ENCODE data around the gene ARHGAP10.

The ARHGAP10 gene

DNA sequence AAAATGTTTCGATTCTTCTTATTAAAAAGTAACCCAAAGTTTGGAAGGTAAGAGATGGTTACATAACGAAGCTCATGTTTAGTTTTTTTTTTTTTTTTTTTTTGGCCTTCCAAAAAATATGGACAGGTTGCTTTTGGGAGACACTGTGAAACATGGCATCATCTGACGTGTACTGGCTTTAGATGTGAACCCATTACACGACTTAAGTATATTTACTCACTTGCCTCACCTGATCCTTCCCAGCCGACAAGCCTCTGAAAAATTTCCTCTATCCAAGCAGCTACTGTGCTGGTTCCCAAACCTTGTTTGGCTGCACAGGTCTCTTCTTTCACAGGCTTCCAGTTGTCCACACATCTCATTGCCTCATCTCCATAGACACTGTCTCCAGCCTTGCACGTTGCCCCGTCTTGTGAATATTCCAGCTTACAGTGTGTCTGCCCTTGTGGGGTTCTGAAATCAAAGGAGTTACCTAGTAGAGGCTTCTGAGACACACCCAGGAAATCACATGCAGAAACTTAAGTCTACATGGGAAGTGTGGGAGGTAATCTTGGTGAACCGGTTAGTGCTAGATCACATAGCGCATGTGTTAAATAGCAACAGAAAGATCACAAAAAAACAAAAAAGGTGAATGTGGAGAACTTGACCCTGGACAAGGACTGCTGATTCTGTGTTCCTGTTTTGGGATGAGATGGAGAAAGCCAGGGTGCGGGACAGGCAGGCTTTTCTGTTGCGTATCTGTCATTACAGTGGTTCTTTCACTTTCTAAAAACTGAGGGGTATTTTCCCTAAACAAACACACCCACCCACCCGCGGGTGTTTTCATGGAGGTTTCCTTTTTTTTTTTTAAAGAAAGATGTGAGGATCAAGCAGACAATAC, 328.6 kb downstream of the ARHGAP10 start:
- peaks cover 49% of the 10 kb centered on the region for H3K79me1 ChIP-seq (replicated peaks; ENCODE audit: low read length, poor library complexity, severe bottlenecking)
- WGBS: 89% methylated on average over 9 of the region's 13 CpGs
- peaks cover 12 to 54% of the 10 kb centered on the region in 2 experiments for H3K36me3 ChIP-seq (ENCODE audit: control insufficient read depth in 1 of 2, insufficient read depth in 2 of 2, low read depth in 1 of 2, low read length in 2 of 2)
- no peak overlapping the region for H3K18ac ChIP-seq (ENCODE audit: low read depth in 1 of 2, low read length in 2 of 2)
- H3K14ac ChIP-seq (ENCODE audit: low read length in 2 of 2): no peak overlapping the region
- H2BK12ac ChIP-seq (ENCODE audit: low read length in 2 of 2): no peak overlapping the region
- no peak overlapping the region for H3K4me3 ChIP-seq (ENCODE audit: insufficient read depth in 1 of 2, low read depth in 1 of 2, low read length in 2 of 2)
- no peak overlapping the region for H2AFZ ChIP-seq (ENCODE audit: low read depth, low read length)
- H3K23ac ChIP-seq (ENCODE audit: low read length in 2 of 2): no peak overlapping the region
- no peak overlapping the region for H2AK5ac ChIP-seq (ENCODE audit: low read length, severe bottlenecking)
- H2BK5ac ChIP-seq (ENCODE audit: low read depth, low read length, poor library complexity, severe bottlenecking): no peak overlapping the region
- H4K8ac ChIP-seq (ENCODE audit: low read length): no peak overlapping the region
- H2BK15ac ChIP-seq (ENCODE audit: low read depth, poor library complexity, severe bottlenecking): no peak overlapping the region
- H3K9me3 ChIP-seq (ENCODE audit: control insufficient read depth, low read length): no peaks in the 10 kb centered on the region
- H3K4me1 ChIP-seq (ENCODE audit: control insufficient read depth, insufficient read depth, low read depth, low read length): peaks cover 12% of the 10 kb centered on the region
- no peak overlapping the region for H3K9ac ChIP-seq (ENCODE audit: low read length)
- no peak for DNase-seq
- no peak overlapping the region for H4K91ac ChIP-seq (ENCODE audit: low read length)
- no peak overlapping the region for H3K4me2 ChIP-seq (ENCODE audit: low read length, poor library complexity, severe bottlenecking)
- H3K4ac ChIP-seq (ENCODE audit: low read depth in 1 of 2, low read length in 2 of 2): no peak overlapping the region
- no peak overlapping the region for H3K27ac ChIP-seq (ENCODE audit: low read length, poor library complexity, severe bottlenecking)
- no peaks in the 10 kb centered on the region for H3K27me3 ChIP-seq (ENCODE audit: control insufficient read depth in 1 of 2, insufficient read depth in 1 of 2, low read length in 2 of 2)
- no peak overlapping the region for H2BK120ac ChIP-seq (ENCODE audit: low read depth, low read length)

DNA sequence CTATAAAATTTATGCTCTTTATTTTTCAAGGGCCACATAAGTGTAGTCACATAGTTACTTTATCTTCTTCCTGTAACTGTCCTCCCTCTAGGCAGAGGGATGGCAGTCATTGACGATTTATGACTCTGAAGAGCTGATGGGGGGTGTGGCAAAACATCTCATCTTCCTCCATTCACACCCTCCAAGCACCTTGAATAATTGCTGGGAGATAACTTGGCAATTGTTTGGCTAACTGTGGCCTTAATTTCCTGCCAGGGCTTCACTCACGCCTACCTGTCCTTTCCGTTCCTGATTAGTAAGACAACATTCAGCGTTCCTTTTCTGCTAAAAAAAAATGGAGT, 329.2 kb downstream of the ARHGAP10 start:
- 5% methylated on average over 2 of the region's 4 CpGs for WGBS

DNA sequence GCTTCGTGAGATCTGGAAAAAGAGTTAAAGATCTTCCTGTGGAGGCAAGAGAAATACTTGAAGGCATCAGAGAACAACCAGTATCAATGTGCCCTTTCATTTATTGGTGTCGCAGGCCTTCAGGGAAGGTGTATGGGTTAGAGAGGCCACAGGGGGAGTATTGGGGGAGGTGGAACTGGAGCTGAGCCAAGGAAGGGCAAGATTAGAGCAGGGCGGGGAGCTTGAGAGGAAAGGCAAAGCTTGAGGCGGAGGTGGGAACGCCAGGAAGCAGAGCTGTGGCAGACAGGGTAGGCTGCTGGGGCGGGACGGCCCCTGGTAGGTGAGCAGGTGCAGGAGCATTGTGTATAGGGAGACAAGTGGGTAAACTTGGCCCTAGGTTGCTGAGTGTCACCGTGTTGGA, 329.9 kb downstream of the ARHGAP10 start:
- H3K4me3 ChIP-seq (ENCODE audit: insufficient read depth in 1 of 2, low read depth in 1 of 2, low read length in 2 of 2): no peak overlapping the region

More for the DNA sequence above, 329.2 kb downstream of the ARHGAP10 start:
- no peak overlapping the region for H2AFZ ChIP-seq (ENCODE audit: low read depth, low read length)
- no peaks in the 10 kb centered on the region for H3K9me3 ChIP-seq (ENCODE audit: control insufficient read depth, low read length)
- no peak for DNase-seq
- no peak overlapping the region for H2BK5ac ChIP-seq (ENCODE audit: low read depth, low read length, poor library complexity, severe bottlenecking)
- no peak overlapping the region for H2AK5ac ChIP-seq (ENCODE audit: low read length, severe bottlenecking)
- H3K4me2 ChIP-seq (ENCODE audit: low read length, poor library complexity, severe bottlenecking): no peak overlapping the region
- no peak overlapping the region for H2BK15ac ChIP-seq (ENCODE audit: low read depth, poor library complexity, severe bottlenecking)
- H3K9ac ChIP-seq (ENCODE audit: low read length): no peak overlapping the region
- H3K4me1 ChIP-seq (ENCODE audit: control insufficient read depth, insufficient read depth, low read depth, low read length): peaks cover 12% of the 10 kb centered on the region
- no peak overlapping the region for H4K8ac ChIP-seq (ENCODE audit: low read length)
- no peak overlapping the region for H3K4ac ChIP-seq (ENCODE audit: low read depth in 1 of 2, low read length in 2 of 2)
- peaks cover 43% of the 10 kb centered on the region for H3K79me1 ChIP-seq (replicated peaks; ENCODE audit: low read length, poor library complexity, severe bottlenecking)
- no peak overlapping the region for H2BK120ac ChIP-seq (ENCODE audit: low read depth, low read length)
- no peak overlapping the region for H3K4me3 ChIP-seq (ENCODE audit: insufficient read depth in 1 of 2, low read depth in 1 of 2, low read length in 2 of 2)
- H3K27ac ChIP-seq (ENCODE audit: low read length, poor library complexity, severe bottlenecking): no peak overlapping the region
- H2BK12ac ChIP-seq (ENCODE audit: low read length in 2 of 2): no peak overlapping the region
- no peak overlapping the region for H3K23ac ChIP-seq (ENCODE audit: low read length in 2 of 2)
- H3K18ac ChIP-seq (ENCODE audit: low read depth in 1 of 2, low read length in 2 of 2): no peak overlapping the region
- H4K91ac ChIP-seq (ENCODE audit: low read length): no peak overlapping the region
- peaks cover 13 to 54% of the 10 kb centered on the region in 2 experiments for H3K36me3 ChIP-seq (ENCODE audit: control insufficient read depth in 1 of 2, insufficient read depth in 2 of 2, low read depth in 1 of 2, low read length in 2 of 2)
- H3K27me3 ChIP-seq (ENCODE audit: control insufficient read depth in 1 of 2, insufficient read depth in 1 of 2, low read length in 2 of 2): no peaks in the 10 kb centered on the region
- H3K14ac ChIP-seq (ENCODE audit: low read length in 2 of 2): no peak overlapping the region

DNA sequence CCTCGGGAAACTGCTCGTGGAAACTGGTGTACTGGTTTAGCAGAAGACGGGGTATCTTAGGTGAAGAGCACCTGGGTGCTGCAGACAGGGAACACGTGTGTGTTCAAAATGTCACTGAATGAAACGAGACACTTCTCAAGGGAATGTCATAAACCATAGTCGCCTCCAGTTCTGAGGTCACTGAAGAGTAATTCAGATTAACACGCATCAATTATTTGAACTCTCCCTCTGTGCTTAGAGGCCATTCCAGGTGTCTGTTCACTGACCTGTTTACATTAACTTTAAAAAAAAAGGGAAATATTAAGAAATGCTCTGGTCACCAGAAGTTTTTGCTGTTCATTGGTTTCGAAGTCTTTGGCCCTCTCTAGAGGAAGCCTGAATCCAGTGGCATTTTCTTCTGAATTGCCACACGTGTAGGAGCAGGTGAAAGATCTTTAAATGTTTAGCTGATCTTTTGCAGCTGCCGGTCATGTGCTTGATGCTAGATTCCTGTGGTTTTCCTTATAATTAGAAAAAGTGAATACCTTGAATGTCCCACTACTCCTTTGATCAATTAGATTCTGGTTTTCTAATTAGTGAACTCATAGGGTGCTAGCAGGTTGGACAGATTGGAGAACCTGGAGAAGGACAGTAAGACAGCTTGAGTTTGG, 330.5 kb downstream of the ARHGAP10 start:
- H3K4me3 ChIP-seq (ENCODE audit: insufficient read depth in 1 of 2, low read depth in 1 of 2, low read length in 2 of 2): no peak overlapping the region
- peaks cover 47% of the 10 kb centered on the region for H3K79me1 ChIP-seq (replicated peaks; ENCODE audit: low read length, poor library complexity, severe bottlenecking)
- no peaks in the 10 kb centered on the region for H3K9me3 ChIP-seq (ENCODE audit: control insufficient read depth, low read length)
- peaks cover 9% of the 10 kb centered on the region for H3K4me1 ChIP-seq (ENCODE audit: control insufficient read depth, insufficient read depth, low read depth, low read length)
- no peak overlapping the region for H3K4me2 ChIP-seq (ENCODE audit: low read length, poor library complexity, severe bottlenecking)
- H3K18ac ChIP-seq (ENCODE audit: low read depth in 1 of 2, low read length in 2 of 2): no peak overlapping the region
- no peak overlapping the region for H3K23ac ChIP-seq (ENCODE audit: low read length in 2 of 2)
- no peak overlapping the region for H2BK5ac ChIP-seq (ENCODE audit: low read depth, low read length, poor library complexity, severe bottlenecking)
- H2BK15ac ChIP-seq (ENCODE audit: low read depth, poor library complexity, severe bottlenecking): no peak overlapping the region
- no peak overlapping the region for H3K4ac ChIP-seq (ENCODE audit: low read depth in 1 of 2, low read length in 2 of 2)
- no peak overlapping the region for H2AK5ac ChIP-seq (ENCODE audit: low read length, severe bottlenecking)
- H3K14ac ChIP-seq (ENCODE audit: low read length in 2 of 2): no peak overlapping the region
- H3K27me3 ChIP-seq (ENCODE audit: control insufficient read depth in 1 of 2, insufficient read depth in 1 of 2, low read length in 2 of 2): no peaks in the 10 kb centered on the region
- no peak overlapping the region for H4K8ac ChIP-seq (ENCODE audit: low read length)
- no peak overlapping the region for H2BK120ac ChIP-seq (ENCODE audit: low read depth, low read length)
- H4K91ac ChIP-seq (ENCODE audit: low read length): no peak overlapping the region
- H3K27ac ChIP-seq (ENCODE audit: low read length, poor library complexity, severe bottlenecking): no peak overlapping the region
- WGBS: 83% methylated on average over 10 of the region's 10 CpGs
- H3K9ac ChIP-seq (ENCODE audit: low read length): no peak overlapping the region
- no peak for DNase-seq
- peaks cover 18 to 65% of the 10 kb centered on the region in 2 experiments for H3K36me3 ChIP-seq (ENCODE audit: control insufficient read depth in 1 of 2, insufficient read depth in 2 of 2, low read depth in 1 of 2, low read length in 2 of 2)
- no peak overlapping the region for H2AFZ ChIP-seq (ENCODE audit: low read depth, low read length)
- no peak overlapping the region for H2BK12ac ChIP-seq (ENCODE audit: low read length in 2 of 2)

More for the DNA sequence above, 329.9 kb downstream of the ARHGAP10 start:
- H4K91ac ChIP-seq (ENCODE audit: low read length): peak overlapping the region; percentile 35
- H3K9ac ChIP-seq (ENCODE audit: low read length): no peak overlapping the region
- no peaks in the 10 kb centered on the region for H3K27me3 ChIP-seq (ENCODE audit: control insufficient read depth in 1 of 2, insufficient read depth in 1 of 2, low read length in 2 of 2)
- H3K36me3 ChIP-seq (ENCODE audit: control insufficient read depth in 1 of 2, insufficient read depth in 2 of 2, low read depth in 1 of 2, low read length in 2 of 2): peaks cover 18 to 60% of the 10 kb centered on the region in 2 experiments
- H3K4me1 ChIP-seq (ENCODE audit: control insufficient read depth, insufficient read depth, low read depth, low read length): peaks cover 12% of the 10 kb centered on the region
- no peak overlapping the region for H2AFZ ChIP-seq (ENCODE audit: low read depth, low read length)
- no peaks in the 10 kb centered on the region for H3K9me3 ChIP-seq (ENCODE audit: control insufficient read depth, low read length)
- WGBS: 62% methylated on average over 8 of the region's 8 CpGs
- H3K27ac ChIP-seq (ENCODE audit: low read length, poor library complexity, severe bottlenecking): no peak overlapping the region
- H3K18ac ChIP-seq (ENCODE audit: low read depth in 1 of 2, low read length in 2 of 2): peak overlapping the region; percentile 12 to 13
- no peak overlapping the region for H2AK5ac ChIP-seq (ENCODE audit: low read length, severe bottlenecking)
- no peak overlapping the region for H3K4me2 ChIP-seq (ENCODE audit: low read length, poor library complexity, severe bottlenecking)
- H2BK120ac ChIP-seq (ENCODE audit: low read depth, low read length): no peak overlapping the region
- peak overlapping the region; percentile 24 for H2BK5ac ChIP-seq (ENCODE audit: low read depth, low read length, poor library complexity, severe bottlenecking)
- no peak overlapping the region for H2BK12ac ChIP-seq (ENCODE audit: low read length in 2 of 2)
- H3K23ac ChIP-seq (ENCODE audit: low read length in 2 of 2): peak overlapping the region in 1 of 2 experiments; percentile 63
- no peak overlapping the region for H3K4ac ChIP-seq (ENCODE audit: low read depth in 1 of 2, low read length in 2 of 2)
- H4K8ac ChIP-seq (ENCODE audit: low read length): no peak overlapping the region
- DNase-seq: no peak
- H3K14ac ChIP-seq (ENCODE audit: low read length in 2 of 2): no peak overlapping the region
- peaks cover 49% of the 10 kb centered on the region for H3K79me1 ChIP-seq (replicated peaks; ENCODE audit: low read length, poor library complexity, severe bottlenecking)
- no peak overlapping the region for H2BK15ac ChIP-seq (ENCODE audit: low read depth, poor library complexity, severe bottlenecking)

Measured in mesenchymal stem cell (in vitro differentiated cells and primary cell).